Measurements from ENCODE around the gene SPPL2B.

- TF ChIP-seq REST (IDR thresholded peaks at IDR 0.05; ENCODE audit: insufficient read depth in 1 of 2, low read depth in 2 of 2, low read length in 2 of 2), result no peak
- TF ChIP-seq POLR2AphosphoS5 (IDR thresholded peaks at IDR 0.05; ENCODE audit: low read depth, low read length), result no peak
- no peak for TF ChIP-seq SIN3A (IDR thresholded peaks at IDR 0.05; ENCODE audit: borderline replicate concordance, insufficient read depth, low read length)
- TF ChIP-seq TAF1 (IDR thresholded peaks at IDR 0.05; ENCODE audit: borderline replicate concordance, insufficient read depth, low read length), result no peak
Observed at GRCh38 chr19:2339644-2340310, 11.3 kb downstream of the SPPL2B start.

All from PFSK-1 (cell line).